ENCODE data around the gene PLEKHG2.

The PLEKHG2 gene

GRCh38 chr19:39380521-39381502 is 31.7 kb upstream of the PLEKHG2 start:
- TF ChIP-seq TAF1 (IDR thresholded peaks at IDR 0.05; ENCODE audit: low read depth) (no peak), YY1 (IDR thresholded peaks at IDR 0.05; ENCODE audit: low read depth) (no peak), RAD21 (IDR thresholded peaks at IDR 0.05; ENCODE audit: low read depth) (no peak), TCF12 (IDR thresholded peaks at IDR 0.05; ENCODE audit: low read depth) (no peak), ZBTB7A (IDR thresholded peaks at IDR 0.05; ENCODE audit: low read depth) (no peak), TEAD4 (IDR thresholded peaks at IDR 0.05) (no peak), CEBPB (IDR thresholded peaks at IDR 0.05) (no peak), MAX (IDR thresholded peaks at IDR 0.05) (no peak), FOXM1 (IDR thresholded peaks at IDR 0.05; ENCODE audit: borderline replicate concordance, low read depth) (no peak), CREB1 (IDR thresholded peaks at IDR 0.05; ENCODE audit: low read depth) (no peak), EGR1 (IDR thresholded peaks at IDR 0.05) (no peak), EP300 (IDR thresholded peaks at IDR 0.05; ENCODE audit: borderline replicate concordance) (no peak), USF1 (IDR thresholded peaks at IDR 0.05) (no peak)
- TF ChIP-seq, protein P1, sequence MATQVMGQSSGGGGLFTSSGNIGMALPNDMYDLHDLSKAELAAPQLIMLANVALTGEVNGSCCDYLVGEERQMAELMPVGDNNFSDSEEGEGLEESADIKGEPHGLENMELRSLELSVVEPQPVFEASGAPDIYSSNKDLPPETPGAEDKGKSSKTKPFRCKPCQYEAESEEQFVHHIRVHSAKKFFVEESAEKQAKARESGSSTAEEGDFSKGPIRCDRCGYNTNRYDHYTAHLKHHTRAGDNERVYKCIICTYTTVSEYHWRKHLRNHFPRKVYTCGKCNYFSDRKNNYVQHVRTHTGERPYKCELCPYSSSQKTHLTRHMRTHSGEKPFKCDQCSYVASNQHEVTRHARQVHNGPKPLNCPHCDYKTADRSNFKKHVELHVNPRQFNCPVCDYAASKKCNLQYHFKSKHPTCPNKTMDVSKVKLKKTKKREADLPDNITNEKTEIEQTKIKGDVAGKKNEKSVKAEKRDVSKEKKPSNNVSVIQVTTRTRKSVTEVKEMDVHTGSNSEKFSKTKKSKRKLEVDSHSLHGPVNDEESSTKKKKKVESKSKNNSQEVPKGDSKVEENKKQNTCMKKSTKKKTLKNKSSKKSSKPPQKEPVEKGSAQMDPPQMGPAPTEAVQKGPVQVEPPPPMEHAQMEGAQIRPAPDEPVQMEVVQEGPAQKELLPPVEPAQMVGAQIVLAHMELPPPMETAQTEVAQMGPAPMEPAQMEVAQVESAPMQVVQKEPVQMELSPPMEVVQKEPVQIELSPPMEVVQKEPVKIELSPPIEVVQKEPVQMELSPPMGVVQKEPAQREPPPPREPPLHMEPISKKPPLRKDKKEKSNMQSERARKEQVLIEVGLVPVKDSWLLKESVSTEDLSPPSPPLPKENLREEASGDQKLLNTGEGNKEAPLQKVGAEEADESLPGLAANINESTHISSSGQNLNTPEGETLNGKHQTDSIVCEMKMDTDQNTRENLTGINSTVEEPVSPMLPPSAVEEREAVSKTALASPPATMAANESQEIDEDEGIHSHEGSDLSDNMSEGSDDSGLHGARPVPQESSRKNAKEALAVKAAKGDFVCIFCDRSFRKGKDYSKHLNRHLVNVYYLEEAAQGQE (IDR thresholded peaks at IDR 0.05; ENCODE audit: low read depth): no peak

DNA sequence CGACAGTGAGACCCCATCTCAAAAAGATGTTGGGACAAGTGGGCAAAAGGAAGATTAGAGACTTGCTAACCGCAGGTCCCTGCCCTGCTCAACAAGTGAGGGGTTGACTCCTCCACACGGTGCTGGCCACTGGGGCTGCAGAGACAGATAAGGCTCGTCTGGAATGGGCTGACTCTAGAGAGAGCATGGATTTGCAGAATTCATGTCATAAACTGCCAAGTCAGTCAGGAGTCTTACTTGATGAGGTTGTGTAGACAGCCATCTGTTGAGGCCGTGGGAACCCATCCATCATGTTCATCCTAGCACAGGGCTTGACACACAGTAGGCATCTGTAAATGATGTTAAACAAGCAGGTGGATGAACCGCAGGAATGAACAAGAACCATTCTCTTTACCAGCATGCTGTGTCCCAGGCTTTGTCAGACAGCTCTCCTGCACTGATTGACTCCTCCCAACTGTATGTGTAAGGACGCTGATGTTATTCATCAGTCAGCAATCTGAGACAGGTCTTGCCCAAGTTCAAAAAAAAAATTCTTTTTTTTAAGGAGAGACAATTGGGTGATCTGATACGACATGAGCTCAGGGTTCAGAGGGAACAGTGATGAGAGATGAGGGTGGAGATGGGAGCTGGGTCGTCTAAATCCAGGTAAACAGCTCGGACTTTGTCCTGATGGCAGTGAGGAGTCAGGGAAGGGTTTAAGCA is 30.4 kb upstream of the PLEKHG2 start:
- no peak for TF ChIP-seq FOXM1 (IDR thresholded peaks at IDR 0.05; ENCODE audit: borderline replicate concordance, low read depth)
- TF ChIP-seq USF1 (IDR thresholded peaks at IDR 0.05): no peak
- no peak for TF ChIP-seq CREB1 (IDR thresholded peaks at IDR 0.05; ENCODE audit: low read depth)
- no peak for TF ChIP-seq NFIC (IDR thresholded peaks at IDR 0.05)
- no peak for TF ChIP-seq TAF1 (IDR thresholded peaks at IDR 0.05; ENCODE audit: low read depth)
- no peak for TF ChIP-seq TEAD4 (IDR thresholded peaks at IDR 0.05)
- no peak for TF ChIP-seq TCF12 (IDR thresholded peaks at IDR 0.05; ENCODE audit: low read depth)
- TF ChIP-seq CEBPB (IDR thresholded peaks at IDR 0.05): no peak
- no peak for TF ChIP-seq RAD21 (IDR thresholded peaks at IDR 0.05; ENCODE audit: low read depth)

DNA sequence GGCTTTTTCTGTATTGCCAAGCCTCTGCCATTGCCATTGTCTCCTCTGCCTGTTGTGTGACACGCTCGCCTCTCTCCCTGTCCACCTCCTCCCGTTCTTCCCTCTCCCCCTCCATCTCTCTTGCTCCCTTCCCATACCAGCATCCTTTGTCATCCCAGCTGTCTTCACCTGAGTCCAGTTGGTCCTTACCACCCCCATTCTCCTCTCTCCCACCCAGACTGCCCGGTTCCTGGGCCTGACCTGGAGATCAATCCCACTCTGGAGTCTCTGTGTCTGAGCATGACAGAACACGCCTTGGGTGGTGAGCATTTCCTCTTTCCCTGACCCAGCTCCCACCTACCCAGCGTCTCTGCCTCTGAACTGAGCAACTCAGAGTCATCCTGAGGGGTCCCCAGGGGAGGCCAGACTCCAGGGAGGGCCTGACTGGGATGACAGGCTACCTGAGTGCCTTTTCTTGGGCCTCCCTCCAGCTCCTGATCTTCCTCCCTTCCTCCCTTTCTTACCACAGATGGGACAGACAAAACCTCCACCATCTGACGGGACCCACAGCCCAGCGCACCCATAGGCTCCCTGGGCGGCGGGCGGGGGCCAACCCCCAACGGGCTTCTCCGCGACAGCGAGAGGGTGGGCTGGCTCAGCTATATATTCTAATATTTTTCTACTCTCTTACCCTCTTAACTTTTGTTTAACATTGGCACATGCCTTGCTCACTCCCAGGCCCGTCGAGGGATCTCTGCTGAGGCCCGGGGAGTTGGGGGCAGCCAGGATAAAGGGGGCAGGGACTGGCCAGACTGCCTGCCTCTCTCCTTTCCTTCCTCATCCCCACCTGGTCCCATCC is 29.3 kb upstream of the PLEKHG2 start:
- no peak for TF ChIP-seq CEBPB (IDR thresholded peaks at IDR 0.05)

GRCh38 chr19:39384839-39385568 is 27.5 kb upstream of the PLEKHG2 start:
- TF ChIP-seq RAD21 (IDR thresholded peaks at IDR 0.05; ENCODE audit: low read depth): no peak
- TF ChIP-seq TCF12 (IDR thresholded peaks at IDR 0.05; ENCODE audit: low read depth): no peak
- TF ChIP-seq EP300 (IDR thresholded peaks at IDR 0.05; ENCODE audit: borderline replicate concordance): no peak
- no peak for TF ChIP-seq FOXM1 (IDR thresholded peaks at IDR 0.05; ENCODE audit: borderline replicate concordance, low read depth)
- TF ChIP-seq MAX (IDR thresholded peaks at IDR 0.05): no peak
- no peak for TF ChIP-seq TAF1 (IDR thresholded peaks at IDR 0.05; ENCODE audit: low read depth)
- no peak for TF ChIP-seq ZBTB7A (IDR thresholded peaks at IDR 0.05; ENCODE audit: low read depth)
- no peak for TF ChIP-seq TEAD4 (IDR thresholded peaks at IDR 0.05)
- TF ChIP-seq YY1 (IDR thresholded peaks at IDR 0.05; ENCODE audit: low read depth): no peak
- TF ChIP-seq CEBPB (IDR thresholded peaks at IDR 0.05): no peak
- no peak for TF ChIP-seq NFIC (IDR thresholded peaks at IDR 0.05)

GRCh38 chr19:39385629-39386411 is 26.6 kb upstream of the PLEKHG2 start:
- TF ChIP-seq FOXM1 (IDR thresholded peaks at IDR 0.05; ENCODE audit: borderline replicate concordance, low read depth): no peak
- no peak for TF ChIP-seq USF1 (IDR thresholded peaks at IDR 0.05)
- TF ChIP-seq CEBPB (IDR thresholded peaks at IDR 0.05): no peak
- TF ChIP-seq MAX (IDR thresholded peaks at IDR 0.05): no peak
- TF ChIP-seq YY1 (IDR thresholded peaks at IDR 0.05; ENCODE audit: low read depth): no peak
- no peak for TF ChIP-seq RAD21 (IDR thresholded peaks at IDR 0.05; ENCODE audit: low read depth)
- TF ChIP-seq EGR1 (IDR thresholded peaks at IDR 0.05): no peak
- TF ChIP-seq, protein P1 (IDR thresholded peaks at IDR 0.05; ENCODE audit: low read depth): no peak
- TF ChIP-seq TAF1 (IDR thresholded peaks at IDR 0.05; ENCODE audit: low read depth): no peak
- no peak for TF ChIP-seq CREB1 (IDR thresholded peaks at IDR 0.05; ENCODE audit: low read depth)
- no peak for TF ChIP-seq EP300 (IDR thresholded peaks at IDR 0.05; ENCODE audit: borderline replicate concordance)
- no peak for TF ChIP-seq NFIC (IDR thresholded peaks at IDR 0.05)
- no peak for TF ChIP-seq TCF12 (IDR thresholded peaks at IDR 0.05; ENCODE audit: low read depth)
- no peak for TF ChIP-seq ZBTB7A (IDR thresholded peaks at IDR 0.05; ENCODE audit: low read depth)
- no peak for TF ChIP-seq TEAD4 (IDR thresholded peaks at IDR 0.05)
